Dermis microvascular lymphatic vessel endothelial cell (primary cell): Measurements from ENCODE around the gene FAF1. TPM values are rescaled to one million over a fixed set of nuclear protein-coding genes. Genes with fewer than 3 reads are reported as not detected.
"Not testable (repeated sequence)": the region's sequence is repeated elsewhere in the genome, so short reads cannot be mapped to it uniquely, and the experiment has no call there.

ENCODE experiments used
- DNase-seq, 2 donors: peaks; one replicate each; pipeline versions ENCODE4 v3.0.0 to v3.0.0-alpha.2; 2010; ENCODE audit warnings: low read depth in 2 of 2
- total RNA-seq: library from RNA; depleted of rRNA; stranded (reverse); fragments of >200 nt; gene quantifications from 2 replicates; pipeline ENCODE4 v1.2.1, GENCODE V29; 2014

The FAF1 gene
- total RNA-seq, 1 donor from 2014 or later = 23.7 TPM

DNA sequence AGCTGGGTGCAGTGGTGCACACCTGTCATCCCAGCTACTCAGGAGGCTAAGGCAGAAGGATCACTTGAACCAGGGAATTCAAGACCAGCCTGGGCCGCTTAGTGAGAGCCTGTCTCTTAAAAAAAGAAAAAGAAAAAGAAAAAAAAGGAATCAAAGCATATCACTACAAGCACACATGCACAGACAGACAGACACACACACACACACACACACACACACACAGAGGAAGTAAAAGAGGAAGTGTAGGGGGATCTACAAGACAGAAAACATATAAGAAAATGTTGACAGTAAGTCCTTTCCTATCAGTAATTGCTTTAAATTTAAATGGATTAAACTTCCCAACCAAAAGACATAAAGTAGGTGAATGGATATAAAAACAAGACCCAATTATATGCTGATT lies 180.3 kb downstream of the FAF1 start:
- no peak for DNase-seq

DNA sequence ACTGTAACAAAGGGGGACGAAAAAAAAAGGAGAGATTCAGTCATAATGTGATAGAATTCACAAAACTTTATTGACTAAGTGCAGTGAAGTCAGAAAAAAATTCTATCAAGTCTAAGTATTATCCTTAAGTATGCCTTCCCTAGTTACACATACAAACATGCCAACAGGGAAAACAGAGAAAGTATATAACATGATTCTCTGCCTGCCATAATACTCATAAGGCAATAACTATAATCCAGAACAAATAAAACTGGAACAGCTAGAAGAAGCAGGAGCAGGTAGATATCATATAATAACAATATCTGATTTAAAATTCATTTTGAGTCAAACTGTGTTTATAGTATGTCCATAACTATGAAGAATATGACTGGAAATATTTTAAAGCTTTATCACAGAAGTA lies 184.3 kb downstream of the FAF1 start:
- no peak for DNase-seq

DNA sequence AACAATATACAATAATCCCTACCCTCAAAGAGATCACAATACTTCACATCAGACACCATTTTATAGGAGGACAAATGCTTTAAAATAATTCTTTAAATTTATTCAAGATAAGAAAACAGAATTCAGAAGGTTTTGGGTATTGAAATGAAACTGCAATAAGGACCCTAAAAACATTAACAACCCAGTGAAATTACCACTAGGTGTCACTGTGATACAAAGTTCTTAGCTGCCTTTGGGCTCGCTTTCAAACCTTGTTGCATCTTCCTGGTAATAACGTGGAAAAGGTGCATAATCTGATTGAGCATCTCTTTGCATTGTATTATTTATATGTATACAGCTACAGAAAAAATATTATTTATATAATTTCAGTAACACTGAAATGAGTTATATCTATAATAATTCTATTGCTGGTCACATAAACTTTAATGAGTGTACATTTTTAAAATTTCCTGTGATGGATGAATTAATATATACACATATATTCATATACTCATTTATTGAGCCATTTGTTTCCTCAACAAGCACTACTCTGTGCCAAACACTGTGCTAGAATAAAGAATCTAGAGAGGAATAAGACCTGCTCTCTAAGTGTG lies 185.2 kb downstream of the FAF1 start:
- peak; percentile 72 to 73 for DNase-seq

DNA sequence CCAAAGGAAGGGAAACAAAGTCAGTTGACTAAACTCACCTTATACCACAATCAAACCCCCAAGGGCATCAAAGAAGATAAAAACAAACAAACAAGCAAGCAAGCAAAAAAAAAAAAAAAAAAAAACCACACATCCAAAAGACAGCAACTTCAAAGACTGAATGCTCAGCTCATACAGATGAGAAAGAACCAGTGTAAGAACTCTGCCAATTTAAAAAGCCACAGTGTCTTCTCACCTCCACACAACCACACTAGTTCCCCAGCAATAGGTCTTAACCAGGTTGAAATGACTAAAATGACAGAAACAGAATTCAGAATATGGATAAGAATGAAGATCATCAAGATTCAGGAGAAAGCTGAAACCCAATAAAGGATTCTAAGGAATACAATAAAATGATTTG lies 193.4 kb downstream of the FAF1 start:
- no peak for DNase-seq

DNA sequence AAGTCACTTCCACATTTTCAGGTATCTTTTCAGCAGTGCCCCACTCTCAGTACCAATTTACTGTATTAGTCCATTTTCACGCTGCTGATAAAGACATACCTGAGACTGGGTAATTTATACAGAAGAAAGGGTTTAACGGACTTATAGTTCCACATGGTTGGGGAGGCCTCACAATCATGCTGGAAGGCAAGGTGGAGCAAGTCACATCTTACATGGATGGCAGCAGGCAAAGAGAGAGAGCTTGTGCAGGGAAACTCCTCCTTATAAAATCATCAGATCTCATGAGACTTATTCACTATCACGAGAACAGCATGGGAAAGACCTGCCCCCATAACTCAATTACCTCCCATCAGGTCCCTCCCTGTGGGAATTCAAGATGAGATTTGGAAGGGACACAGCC lies 203.5 kb downstream of the FAF1 start:
- not testable (repeated sequence) for DNase-seq

DNA sequence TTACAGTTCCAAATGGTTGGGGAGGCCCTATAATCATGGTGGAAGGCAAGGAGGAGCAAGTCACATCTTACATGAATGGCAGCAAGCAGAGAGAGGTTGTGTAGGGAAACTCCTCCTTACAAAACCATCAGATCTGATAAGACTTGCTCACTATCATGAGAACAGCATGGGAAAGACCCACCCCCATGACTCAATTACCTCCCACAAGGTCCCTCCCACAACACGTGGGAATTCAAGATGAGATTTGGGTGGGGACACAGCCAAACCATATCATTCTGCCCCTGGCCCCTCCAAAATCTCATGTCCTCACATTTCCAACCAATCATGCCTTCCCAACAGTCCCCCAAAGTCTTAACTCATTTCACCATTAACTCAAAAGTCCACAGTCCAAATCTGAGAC lies 205.3 kb downstream of the FAF1 start:
- not testable (repeated sequence) for DNase-seq

DNA sequence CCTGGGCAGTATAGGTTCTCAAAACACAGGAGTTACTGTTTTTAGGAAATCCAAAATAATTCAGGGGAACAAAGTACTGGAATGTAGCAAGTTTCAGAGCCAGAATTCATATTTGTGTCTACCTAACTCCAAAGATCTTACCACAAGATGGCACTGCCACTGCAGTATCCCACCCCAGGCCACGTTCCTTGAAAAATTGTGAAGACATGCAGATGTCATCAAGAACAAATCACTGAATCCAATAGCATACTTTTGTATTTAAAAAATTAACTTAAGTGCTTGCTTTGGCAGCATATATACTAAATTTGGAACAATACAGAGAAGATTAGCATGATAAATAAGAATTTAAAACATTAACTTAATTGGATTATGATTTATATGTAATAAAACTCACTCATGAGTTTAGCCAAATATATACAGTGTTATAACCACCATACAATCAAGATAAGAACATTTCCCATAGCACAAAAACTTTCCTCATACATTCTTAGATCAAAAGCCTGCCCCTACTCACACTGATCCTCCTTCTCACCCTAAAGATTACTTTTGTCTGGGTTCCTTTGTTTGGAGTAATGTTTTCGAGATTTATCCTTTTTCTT lies 209.9 kb downstream of the FAF1 start:
- peak; percentile 15 to 47 for DNase-seq

DNA sequence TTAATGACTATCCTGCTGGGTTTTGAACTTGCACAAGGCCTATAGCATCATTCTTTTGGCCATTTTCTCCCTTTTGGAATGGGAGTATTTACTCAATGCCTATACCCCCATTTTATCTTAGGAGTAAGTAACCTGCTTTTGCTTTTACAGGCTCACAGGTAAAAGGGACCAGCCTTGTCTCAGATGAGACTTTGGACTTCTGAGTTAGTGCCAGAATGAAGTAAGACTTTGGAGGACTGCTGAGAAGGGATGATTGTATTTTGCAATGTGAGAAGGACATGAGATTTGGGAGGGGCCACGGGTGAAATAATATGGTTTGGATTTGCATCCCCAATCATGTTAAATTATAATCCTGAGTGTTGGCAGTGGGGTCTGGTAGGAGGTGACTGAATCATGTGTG lies 212.7 kb downstream of the FAF1 start:
- DNase-seq = no peak

DNA sequence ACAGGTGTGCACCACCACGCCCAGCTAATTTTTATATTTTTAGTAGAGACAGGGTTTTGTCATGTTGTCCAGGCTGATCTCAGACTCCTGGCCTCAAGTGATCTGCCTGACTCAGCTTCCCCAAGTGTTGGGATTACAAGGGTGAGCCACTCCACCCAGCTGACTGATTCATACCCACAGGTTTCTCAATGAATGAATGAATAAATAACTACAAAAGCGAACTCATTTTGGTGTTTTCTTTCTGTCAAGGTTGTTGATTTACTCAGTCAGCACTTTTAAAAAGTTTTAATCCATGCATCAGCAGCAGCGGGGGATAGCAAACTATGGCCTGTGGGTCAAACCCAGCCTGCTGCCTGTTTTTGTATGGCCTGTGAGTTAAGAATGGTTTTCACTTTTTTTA lies 217.5 kb downstream of the FAF1 start:
- DNase-seq = no peak

DNA sequence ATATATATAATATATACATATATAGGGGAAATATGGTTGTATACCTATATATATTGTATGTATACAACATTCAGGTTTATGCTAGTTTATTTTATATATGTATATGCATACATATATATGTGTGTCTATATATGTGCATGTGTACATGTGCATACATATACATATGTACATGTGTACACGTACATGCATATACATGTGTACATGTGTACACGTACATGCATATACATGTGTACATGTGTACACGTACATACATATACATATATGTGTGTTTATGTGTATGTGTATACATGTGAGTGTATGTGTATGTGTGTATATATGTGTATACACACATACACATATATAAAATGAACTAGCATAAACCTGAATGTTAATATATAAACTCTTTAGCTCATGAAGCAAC lies 220.9 kb downstream of the FAF1 start:
- DNase-seq = no peak

DNA sequence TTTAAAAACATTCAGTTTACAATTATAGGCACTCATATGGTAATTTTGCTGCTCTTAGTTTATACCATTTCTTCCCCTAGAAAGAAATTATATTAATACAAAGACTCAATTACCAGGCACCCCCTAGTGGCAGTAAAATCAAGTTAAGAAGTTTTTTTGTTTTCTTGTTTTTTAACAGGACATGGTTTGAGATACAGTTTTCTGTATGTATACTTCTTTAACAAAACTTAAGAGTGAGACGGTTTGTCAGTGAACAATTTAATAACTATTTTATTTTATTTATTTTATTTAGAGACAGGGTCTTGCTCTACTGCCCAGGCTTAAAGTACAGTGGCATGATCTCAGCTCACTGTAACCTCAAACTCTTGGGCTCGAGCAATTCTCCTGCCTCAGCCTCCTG lies 224.6 kb downstream of the FAF1 start:
- DNase-seq = peak; percentile 23 to 44

DNA sequence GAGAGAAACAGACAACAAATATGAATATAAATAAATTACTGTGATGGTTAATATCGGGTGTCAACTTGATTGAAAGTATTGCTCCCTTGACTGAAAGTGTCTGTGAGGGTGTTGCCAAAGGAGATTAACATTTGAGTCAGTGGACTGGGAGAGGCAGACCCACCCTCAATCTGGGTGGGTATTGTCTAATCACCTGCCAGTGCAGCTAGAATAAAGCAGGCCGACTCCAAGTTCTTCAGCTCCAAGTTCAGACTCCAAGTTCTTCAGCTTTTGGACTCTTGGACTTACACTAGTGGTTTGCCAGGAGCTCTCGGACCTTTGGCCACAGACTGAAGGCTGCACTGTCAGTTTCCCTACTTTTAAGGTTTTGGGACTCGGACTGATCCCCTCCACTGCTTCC lies 232.5 kb downstream of the FAF1 start:
- DNase-seq = not testable (repeated sequence)

DNA sequence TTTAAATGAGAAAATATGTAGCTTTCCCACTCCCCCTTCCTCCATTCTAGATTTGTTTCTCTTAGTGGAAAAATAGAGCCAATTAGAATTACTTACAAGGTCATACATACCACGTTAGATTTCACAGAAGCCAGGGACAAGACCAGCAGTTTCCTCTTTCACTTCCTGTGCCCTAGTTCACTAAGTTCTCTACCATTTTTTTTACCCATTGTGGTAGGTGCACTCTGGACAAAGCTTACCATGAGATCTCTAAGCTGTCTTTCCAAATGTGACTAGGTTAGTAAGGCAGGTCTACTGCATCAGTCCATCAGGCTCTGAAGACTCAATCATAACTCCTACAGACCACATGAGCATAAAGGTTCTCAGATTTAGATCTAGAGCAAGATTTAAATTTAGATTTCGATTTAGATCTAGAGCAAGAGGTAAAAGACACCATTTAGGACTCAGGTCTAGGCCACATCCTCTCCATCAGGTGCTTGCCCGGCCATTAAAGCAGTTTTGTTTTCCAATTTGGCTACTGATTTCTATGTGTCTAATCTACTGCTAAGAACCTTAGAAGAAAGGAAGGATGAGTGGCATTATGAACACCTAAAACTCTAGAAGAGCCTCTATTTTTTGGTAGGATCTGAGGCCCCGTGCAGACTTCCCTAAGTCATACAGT lies 235.3 kb downstream of the FAF1 start:
- DNase-seq = peak; percentile 7 to 36

DNA sequence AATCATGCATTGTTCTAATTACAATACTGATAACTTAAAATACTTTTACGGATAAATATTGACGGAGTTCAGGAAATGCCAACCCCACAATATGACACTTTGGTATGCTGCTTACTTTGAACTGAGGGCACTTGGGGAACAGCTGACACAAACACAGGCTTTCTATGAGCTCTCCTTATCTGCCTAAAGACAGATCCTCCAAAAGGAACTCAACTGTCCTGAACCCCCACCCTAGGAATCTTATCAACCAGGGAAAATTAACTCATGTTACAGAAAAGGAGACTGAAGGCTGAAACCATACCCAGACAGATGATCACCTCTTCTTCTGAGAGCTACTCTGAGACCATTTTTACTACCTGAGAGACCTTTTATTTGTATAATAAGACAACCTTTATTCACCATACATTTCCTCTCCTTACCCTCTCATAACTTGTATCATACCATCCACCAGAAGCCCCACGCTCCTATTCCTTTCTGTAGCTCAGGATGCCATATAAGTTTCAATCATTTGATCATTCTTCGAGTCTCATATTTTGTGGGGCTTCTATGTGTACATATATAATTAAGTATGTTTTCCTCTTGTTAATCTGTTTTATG lies 239.5 kb downstream of the FAF1 start:
- no peak for DNase-seq

DNA sequence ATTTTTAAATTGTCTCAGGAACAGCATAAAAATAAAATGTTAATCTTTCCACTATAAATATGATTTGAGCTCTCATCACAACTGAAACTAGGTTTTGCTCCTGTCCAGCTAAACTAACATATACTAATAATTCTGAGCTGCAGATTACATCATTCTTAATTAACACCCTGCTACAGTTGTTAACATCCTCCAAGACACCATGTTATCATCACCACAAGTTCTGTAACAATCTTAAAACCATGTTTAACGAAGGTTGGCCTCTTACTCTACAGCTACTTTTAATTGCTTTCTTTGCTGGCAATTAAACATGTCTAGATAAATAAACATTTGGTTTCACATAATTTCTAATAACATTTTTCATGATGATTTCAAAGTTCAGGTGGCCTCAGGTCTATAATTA lies 240.9 kb downstream of the FAF1 start:
- DNase-seq = no peak

DNA sequence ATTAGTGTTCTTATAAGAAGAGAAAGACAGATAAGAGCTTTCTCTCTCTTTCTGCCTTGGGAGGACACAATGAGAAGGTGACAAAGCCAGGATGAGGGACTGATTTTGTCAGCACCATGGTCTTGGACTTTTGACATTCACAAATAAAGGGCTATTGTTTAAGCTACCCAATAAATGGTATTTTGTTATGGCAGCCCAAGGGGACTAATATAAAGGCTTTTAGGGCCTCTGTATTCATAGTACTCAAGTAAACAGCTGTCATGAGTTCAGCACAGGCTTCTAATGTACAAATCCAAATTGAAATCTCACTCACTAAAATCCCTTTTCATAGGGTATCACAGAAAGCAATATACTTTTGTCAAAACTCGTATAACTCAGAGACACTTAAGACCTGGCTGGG lies 242.7 kb downstream of the FAF1 start:
- DNase-seq = no peak

DNA sequence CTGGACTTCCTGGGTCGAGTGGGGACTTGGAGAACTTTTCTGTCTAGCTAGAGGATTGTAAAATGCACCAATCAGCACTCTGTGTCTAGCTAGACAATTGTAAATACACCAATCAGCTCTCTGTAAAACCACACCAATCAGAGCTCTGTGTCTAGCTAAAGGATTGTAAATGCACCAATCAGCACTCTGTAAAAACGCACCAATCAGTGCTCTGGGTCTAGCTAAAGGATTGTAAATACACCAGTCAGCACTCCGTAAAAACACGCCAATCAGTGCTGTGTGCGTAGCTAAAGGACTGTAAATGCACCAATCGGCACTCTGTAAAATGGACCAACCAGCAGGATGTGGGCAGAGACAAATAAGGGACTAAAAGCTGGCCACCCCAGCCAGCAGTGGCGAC lies 243.6 kb downstream of the FAF1 start:
- not testable (repeated sequence) for DNase-seq

DNA sequence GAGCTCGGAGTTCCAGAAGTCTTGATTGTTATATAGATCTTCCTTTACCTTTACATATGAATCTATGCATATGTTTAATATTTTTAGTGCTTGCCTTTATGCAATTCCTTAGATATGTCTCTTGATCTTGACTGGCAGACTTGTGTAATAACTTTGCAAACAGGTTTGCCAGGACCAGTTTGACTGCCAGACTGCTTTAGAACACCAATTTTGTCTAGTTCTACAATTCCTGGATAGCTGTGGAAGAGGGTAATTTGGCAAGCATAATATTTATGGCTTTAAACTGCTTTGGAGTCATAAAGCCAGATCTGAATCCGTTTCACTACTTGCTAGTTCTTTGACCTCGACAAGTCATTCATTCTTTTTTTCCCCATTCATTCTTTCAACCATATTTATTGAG lies 250.0 kb downstream of the FAF1 start:
- no peak for DNase-seq

DNA sequence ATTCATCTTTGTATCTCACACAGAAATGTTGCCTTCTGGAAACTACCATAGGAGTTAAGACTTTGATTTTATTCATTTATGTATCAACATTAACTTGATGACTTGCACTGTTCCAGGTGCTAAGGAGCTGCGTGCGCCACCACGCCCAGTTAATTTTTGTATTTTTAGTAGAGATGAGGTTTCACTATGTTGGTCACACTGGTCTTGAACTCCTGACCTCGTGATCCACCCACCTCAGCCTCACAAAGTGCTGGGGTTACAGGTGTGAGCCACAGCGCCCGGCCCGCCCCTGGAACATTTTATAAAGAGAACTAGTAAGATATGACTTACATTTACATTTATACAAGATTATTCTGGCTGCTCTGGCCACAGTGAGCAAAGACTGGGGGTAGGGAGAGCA lies 252.2 kb downstream of the FAF1 start:
- no peak for DNase-seq

DNA sequence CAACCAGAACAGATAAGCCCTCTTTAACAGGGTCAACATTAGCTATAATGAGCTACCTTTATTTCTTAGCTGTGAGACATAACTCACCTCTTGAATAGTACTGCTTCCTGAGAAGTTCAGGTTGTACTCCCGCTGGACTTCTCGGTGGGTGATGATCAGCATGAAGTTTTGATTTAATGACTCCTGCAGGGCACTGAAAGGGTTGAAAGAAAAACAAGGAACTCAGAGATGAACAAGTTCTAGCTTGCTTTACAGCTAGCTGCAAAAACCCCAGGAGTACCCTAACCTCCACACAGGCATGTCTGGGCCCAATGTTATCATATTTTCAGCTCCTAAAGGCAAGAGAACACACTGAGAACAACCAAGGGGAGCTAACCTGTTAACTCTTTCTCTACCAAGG lies 254.4 kb downstream of the FAF1 start:
- no peak for DNase-seq

DNA sequence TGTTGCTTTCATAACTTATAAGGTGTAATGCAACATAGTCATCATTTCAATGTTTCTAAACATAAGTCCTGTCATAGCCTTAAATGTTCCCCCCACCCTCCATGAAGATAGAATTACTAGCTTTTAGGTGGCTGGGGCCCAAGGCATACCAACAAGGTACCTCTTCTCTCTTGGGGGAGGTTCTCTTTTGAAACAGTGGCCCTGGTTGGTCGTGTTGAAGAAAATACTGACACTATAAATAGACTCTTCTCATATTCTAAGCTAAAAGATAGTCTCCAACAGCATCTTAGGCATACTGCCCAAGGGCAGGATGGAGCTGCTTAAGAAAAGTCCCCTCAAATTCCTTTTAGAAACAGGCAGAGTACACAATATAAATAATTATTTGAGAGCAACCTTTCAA lies 255.0 kb downstream of the FAF1 start:
- no peak for DNase-seq

DNA sequence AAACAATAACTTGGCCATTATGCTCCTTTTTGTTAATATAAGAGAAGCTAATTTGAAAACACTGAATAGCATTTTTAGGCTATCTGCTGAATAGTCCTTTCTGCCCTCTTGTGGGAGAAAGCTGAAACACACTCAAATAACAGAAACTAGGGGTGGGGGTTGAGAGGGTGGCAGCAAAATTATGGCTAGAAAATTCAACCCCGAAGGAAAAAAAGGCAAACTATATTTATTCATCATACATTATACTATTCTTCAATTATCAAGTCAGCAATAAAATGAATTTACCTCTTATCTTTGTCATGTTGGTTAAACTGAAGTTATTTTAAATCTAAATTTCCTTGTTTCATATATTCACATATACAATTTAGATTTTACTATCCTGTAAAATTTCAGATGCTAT lies 255.9 kb downstream of the FAF1 start:
- peak; percentile 24 to 49 for DNase-seq

DNA sequence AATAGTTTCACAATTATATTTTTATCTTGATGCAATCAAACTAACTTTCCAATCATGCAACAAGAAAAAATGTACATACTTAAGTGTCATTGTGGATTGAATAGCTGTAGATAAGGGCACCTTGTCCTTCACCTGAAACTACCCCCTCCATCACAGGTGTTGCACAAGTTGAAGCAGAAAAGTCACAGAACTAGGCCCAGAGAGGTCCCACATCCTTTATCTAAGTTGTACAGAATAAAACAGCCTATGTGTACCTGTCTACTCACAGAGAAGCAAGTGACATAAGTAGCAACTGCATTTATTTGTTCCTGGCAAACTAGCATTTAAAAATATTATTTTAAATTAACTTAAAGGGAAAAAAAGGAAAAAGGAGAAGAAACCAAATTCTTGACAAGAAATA lies 256.8 kb downstream of the FAF1 start:
- no peak for DNase-seq
